Activated naive CD4-positive, alpha-beta T cell treated with anti-CD3 and anti-CD28 coated beads, Interleukin-2, amount 50 U/mL, for 72 hours (primary cell): ENCODE measurements around the gene CDX1. TPM values are rescaled to one million over a fixed set of nuclear protein-coding genes. Genes with fewer than 3 reads are reported as not detected.

Source experiments
- ATAC-seq, 2 donors: fragments of 150-1000 bp; cut with Tn5 transposase; 2 replicates each; pipeline ENCODE4 v1.10.0; 2021; ENCODE audit warnings: mild to moderate bottlenecking in 2 of 2, moderate library complexity in 2 of 2
- DNase-seq, 2 donors: peaks; one replicate each; pipeline ENCODE4 v3.0.0; 2021 to 2022; ENCODE audit warnings: low spot score in 2 of 2
- H3K27ac Mint-ChIP-seq, 2 donors: one replicate each; pipeline ENCODE4 v1.8.0; 2022; ENCODE audit warnings: mild to moderate bottlenecking in 2 of 2, mixed read lengths in 2 of 2
- H3K36me3 Mint-ChIP-seq, 2 donors: one replicate each; pipeline ENCODE4 v1.8.0; 2022; ENCODE audit warnings: mixed read lengths in 2 of 2
- H3K9me3 Mint-ChIP-seq, 2 donors: one replicate each; pipeline ENCODE4 v1.8.0; 2022; ENCODE audit warnings: mixed read lengths in 2 of 2
- total RNA-seq, 2 donors: library from RNA; stranded (reverse); gene quantifications; one replicate each; pipeline ENCODE4 v1.2.3, GENCODE V29; 2022

The CDX1 gene
- total RNA-seq, 2 donors from 2014 or later, result not detected

DNA sequence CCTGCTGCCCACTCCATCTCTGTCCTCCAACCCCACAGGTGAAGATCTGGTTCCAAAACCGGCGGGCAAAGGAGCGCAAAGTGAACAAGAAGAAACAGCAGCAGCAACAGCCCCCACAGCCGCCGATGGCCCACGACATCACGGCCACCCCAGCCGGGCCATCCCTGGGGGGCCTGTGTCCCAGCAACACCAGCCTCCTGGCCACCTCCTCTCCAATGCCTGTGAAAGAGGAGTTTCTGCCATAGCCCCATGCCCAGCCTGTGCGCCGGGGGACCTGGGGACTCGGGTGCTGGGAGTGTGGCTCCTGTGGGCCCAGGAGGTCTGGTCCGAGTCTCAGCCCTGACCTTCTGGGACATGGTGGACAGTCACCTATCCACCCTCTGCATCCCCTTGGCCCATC lies 16.9 kb downstream of the CDX1 start:
- no peaks in the 10 kb centered on the region for H3K9me3 Mint-ChIP-seq
- ATAC-seq (no peak), DNase-seq (no peak)
- H3K36me3 Mint-ChIP-seq, result no peaks in the 10 kb centered on the region
- H3K27ac Mint-ChIP-seq, result no peak overlapping the region

DNA sequence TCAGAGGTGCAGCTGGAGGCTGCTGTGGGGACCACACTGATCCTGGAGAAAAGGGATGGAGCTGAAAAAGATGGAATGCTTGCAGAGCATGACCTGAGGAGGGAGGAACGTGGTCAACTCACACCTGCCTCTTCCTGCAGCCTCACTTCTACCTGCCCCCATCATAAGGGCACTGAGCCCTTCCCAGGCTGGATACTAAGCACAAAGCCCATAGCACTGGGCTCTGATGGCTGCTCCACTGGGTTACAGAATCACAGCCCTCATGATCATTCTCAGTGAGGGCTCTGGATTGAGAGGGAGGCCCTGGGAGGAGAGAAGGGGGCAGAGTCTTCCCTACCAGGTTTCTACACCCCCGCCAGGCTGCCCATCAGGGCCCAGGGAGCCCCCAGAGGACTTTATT lies 17.4 kb downstream of the CDX1 start:
- no peaks in the 10 kb centered on the region for H3K9me3 Mint-ChIP-seq
- H3K36me3 Mint-ChIP-seq, result no peaks in the 10 kb centered on the region
- ATAC-seq, result no peak
- no peak overlapping the region for H3K27ac Mint-ChIP-seq
- DNase-seq, result no peak

- DNase-seq, result no peak
- no peaks in the 10 kb centered on the region for H3K36me3 Mint-ChIP-seq
These were observed 18.7 kb downstream of the CDX1 start for GRCh38 chr5:150184990-150185912.

DNA sequence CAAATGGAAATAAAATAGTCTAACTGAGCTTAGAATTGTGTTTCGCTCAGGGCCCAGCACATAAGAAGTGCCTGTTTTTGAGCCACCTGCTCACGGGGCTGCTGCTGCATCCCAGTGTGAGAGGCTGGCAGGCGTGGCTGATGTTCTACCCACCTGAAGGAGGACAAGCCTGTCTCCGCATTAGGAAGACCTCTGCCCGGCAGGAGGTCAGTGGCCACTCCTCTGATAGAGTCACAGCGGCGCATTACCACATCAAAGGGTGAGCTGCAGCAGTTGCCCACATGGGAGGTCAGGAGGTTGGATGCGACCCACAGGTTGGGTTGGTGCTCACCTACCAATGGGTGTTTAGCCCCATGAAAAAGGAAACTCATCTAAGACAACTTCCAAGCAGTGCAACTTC lies 19.6 kb downstream of the CDX1 start:
- DNase-seq, result no peak
- Mint-ChIP-seq H3K9me3 (no peaks in the 10 kb centered on the region), H3K36me3 (no peaks in the 10 kb centered on the region), H3K27ac (no peak overlapping the region)
- ATAC-seq, result no peak

More at GRCh38 chr5:150184990-150185912, 18.7 kb downstream of the CDX1 start:
- Mint-ChIP-seq H3K9me3 (no peaks in the 10 kb centered on the region), H3K27ac (no peak overlapping the region)
- no peak for ATAC-seq

GRCh38 chr5:150186897-150187296 lies 20.3 kb downstream of the CDX1 start:
- Mint-ChIP-seq H3K9me3 (no peaks in the 10 kb centered on the region), H3K27ac (no peak overlapping the region), H3K36me3 (no peaks in the 10 kb centered on the region)
- ATAC-seq (no peak), DNase-seq (no peak)

DNA sequence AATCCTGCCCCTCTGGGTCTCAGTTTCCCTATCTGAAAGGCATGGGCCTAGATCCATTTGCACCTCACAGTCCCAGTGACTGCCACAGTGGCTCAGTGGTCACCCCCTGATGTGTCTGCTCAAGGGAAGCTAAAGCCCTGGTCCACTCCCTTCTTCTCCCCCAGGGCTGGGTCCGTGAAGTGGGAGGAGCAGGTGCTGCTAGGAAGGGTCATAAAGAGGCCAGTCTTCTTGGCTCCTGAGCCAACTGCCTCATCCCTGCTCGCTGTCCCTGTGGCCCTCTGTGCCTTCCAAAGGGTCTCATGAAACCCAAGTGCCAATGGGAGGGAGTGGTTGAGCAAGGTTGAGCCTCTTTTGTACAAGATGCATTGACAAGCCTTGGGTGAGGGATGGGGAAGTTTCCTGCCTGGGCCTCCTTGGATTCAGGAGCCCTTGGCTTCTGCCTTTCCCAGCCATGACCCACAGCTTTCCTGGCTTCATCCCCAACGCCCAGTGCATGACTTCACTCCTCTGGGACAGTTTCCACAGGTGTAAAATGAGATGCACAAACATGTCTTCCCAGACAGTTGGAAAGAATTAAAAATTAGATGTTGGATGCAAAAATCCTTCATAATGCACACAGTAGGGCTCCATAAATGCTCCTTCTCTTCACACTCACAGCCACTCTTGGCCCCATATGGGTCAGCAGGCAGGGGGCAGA lies 21.7 kb downstream of the CDX1 start:
- no peaks in the 10 kb centered on the region for H3K36me3 Mint-ChIP-seq
- H3K27ac Mint-ChIP-seq, result no peak overlapping the region
- ATAC-seq (no peak), DNase-seq (no peak)
- H3K9me3 Mint-ChIP-seq, result no peaks in the 10 kb centered on the region

GRCh38 chr5:150189326-150189725 lies 22.7 kb downstream of the CDX1 start:
- no peaks in the 10 kb centered on the region for H3K36me3 Mint-ChIP-seq
- H3K9me3 Mint-ChIP-seq, result no peaks in the 10 kb centered on the region
- H3K27ac Mint-ChIP-seq, result no peak overlapping the region
- DNase-seq (no peak), ATAC-seq (no peak)

DNA sequence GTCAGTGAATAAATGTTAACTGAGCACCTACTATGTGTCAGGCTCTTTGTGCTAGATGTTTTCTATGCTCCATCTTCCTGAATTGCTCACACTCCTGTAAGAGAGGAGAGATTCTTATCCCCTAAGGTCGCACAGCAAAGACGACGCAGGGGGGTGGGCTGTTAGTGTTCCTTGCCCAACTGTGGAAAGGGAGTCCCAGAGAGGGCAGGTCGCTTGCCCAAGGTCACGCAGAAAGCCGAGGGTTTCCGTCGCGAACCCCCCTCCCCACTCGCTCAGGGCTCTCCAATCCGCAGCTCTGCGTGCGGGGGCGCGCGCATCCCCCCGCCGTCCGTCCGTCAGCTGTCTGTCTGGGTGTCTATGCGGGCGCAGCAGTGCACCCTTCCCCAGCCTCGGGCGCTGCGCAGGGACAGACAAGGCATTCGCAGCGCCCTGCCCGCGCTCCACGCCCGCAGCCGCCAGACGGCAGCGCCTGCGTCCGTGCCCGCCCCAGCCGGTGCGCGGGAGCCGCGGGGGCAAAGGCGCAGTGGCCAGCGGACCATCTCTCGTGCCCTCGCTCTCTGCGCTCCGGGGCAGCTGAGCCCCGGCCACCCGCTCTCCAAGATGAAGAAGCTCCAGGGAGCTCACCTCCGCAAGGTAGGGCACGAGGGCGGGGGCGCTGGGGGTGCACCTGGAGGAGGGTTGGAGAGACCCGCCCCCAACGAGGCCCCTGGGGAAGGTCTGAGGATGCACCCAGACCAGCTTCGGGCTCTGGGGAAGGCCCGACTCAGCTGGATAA lies 23.3 kb downstream of the CDX1 start, which contains the start of gene SLC6A7:
SLC6A7 (plus strand) TSS at position 335 of the 775 bp plus-strand sequence; CDS start at position 601, 266 bp downstream.
- DNase-seq (no peak), ATAC-seq (no peak)
- Mint-ChIP-seq H3K9me3 (no peaks in the 10 kb centered on the region), H3K27ac (no peak within 1 kb of the TSS), H3K36me3 (no peaks in the 10 kb centered on the region)

DNA sequence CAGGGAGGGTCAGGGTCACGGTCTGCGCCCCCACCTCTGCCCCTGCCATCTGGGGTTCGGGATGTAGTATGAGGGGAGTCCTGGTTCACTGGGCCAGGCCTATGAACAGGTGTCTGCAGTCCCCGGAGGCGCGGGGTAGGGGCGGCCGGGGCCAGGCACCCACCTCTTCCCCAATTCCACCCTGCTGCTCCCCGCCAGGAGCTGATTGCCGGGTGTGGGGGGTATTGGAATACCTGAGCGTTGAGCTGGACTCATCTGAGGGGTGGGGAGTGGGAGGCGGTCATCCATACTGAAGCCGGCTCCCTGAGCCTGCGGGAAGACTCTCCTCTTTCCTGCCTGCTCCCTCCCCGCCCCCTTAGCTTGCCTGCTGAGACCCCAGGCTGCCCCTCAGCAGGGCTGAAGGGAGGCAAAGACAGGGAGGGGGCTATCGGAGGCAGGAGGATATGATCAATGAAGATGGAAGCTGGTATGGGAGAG lies 24.0 kb downstream of the CDX1 start:
- Mint-ChIP-seq H3K9me3 (no peaks in the 10 kb centered on the region), H3K27ac (no peak overlapping the region), H3K36me3 (no peaks in the 10 kb centered on the region)
- no peak for DNase-seq
- no peak for ATAC-seq

- Mint-ChIP-seq H3K9me3 (no peaks in the 10 kb centered on the region), H3K27ac (no peak overlapping the region), H3K36me3 (no peaks in the 10 kb centered on the region)
- DNase-seq (no peak), ATAC-seq (no peak)
These were observed 24.4 kb downstream of the CDX1 start for GRCh38 chr5:150190987-150191386.

- Mint-ChIP-seq H3K9me3 (no peaks in the 10 kb centered on the region), H3K36me3 (no peaks in the 10 kb centered on the region), H3K27ac (no peak overlapping the region)
- DNase-seq, result no peak
- ATAC-seq, result no peak
These were observed 25.9 kb downstream of the CDX1 start for GRCh38 chr5:150192462-150192861.

DNA sequence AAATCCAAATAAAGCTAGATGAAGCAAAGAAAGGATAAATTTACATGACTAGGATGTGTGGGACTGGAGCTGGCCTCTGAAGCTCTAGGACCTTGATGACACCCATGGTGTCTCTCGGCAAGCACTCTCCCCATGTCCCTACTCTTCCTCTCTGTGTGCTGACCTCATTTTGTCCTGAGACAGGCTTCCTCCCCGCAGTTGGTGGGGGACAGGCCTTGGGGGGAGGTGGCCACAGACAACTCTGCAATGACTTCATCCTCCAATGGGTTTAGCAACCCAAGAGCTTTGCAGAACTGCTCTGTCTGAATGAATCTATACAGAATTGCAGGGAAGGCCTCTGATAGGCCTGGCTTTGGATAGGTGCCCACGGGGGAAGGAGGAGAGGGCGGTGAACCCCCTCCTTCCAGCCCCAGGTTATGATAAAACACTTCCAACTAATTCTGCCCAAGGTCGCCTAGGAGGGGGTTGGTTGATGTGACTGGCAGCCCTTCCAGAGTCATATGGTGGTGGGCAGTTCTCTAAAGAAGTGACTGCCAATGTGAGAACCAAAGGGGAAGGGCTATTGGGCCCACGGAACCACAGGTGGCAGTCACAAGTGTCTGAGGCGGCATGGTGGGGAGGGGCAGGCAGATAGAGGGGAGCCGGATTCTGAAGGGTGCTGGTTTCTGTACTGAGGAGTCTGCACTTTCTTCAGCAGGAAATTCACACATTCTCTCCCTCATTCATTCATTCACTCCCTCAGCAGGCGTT lies 29.3 kb downstream of the CDX1 start:
- no peak for ATAC-seq
- DNase-seq, result no peak
- Mint-ChIP-seq H3K36me3 (no peaks in the 10 kb centered on the region), H3K9me3 (no peaks in the 10 kb centered on the region), H3K27ac (no peak overlapping the region)

DNA sequence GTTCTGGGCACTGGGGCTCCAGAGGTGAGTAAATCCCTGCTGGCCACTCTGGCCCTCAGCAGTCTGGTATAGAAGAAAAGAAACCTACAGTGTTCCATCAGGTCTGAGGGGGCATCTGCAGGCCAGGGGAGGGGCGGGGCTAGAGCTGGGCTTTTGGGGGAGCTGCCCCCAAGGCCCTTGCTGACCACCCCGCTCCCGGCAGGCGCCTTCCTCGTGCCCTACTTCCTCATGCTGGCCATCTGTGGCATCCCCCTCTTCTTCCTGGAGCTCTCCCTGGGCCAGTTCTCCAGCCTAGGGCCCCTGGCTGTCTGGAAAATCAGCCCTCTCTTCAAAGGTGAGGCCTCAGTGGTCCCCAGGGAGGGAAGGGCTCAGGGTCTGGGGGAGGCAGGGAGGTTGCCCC lies 29.9 kb downstream of the CDX1 start:
- no peak overlapping the region for H3K27ac Mint-ChIP-seq
- H3K9me3 Mint-ChIP-seq, result no peaks in the 10 kb centered on the region
- DNase-seq, result no peak
- H3K36me3 Mint-ChIP-seq, result no peaks in the 10 kb centered on the region
- no peak for ATAC-seq

DNA sequence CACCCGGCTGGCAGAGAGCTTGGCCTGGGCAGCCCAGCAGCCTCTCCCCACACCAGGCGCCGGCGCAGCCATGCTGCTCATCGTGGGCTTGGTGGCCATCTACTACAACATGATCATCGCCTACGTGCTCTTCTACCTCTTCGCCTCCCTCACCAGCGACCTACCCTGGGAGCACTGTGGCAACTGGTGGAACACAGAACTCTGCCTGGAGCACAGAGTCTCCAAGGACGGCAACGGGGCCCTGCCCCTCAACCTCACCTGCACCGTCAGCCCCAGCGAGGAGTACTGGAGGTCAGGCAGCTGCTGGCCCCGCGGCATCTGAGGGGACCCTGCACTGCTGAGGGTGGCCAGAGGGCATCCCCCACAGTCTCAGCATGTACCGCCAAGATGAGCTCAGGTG lies 30.4 kb downstream of the CDX1 start:
- H3K36me3 Mint-ChIP-seq, result no peaks in the 10 kb centered on the region
- DNase-seq (no peak), ATAC-seq (no peak)
- no peak overlapping the region for H3K27ac Mint-ChIP-seq
- H3K9me3 Mint-ChIP-seq, result no peaks in the 10 kb centered on the region

- no peak for ATAC-seq
- H3K36me3 Mint-ChIP-seq, result no peaks in the 10 kb centered on the region
- H3K27ac Mint-ChIP-seq, result no peak overlapping the region
- DNase-seq, result no peak
- H3K9me3 Mint-ChIP-seq, result no peaks in the 10 kb centered on the region
These were observed 30.9 kb downstream of the CDX1 start for GRCh38 chr5:150197476-150197875.

GRCh38 chr5:150202501-150202900 lies 35.9 kb downstream of the CDX1 start:
- no peak for ATAC-seq
- Mint-ChIP-seq H3K36me3 (no peaks in the 10 kb centered on the region), H3K9me3 (no peaks in the 10 kb centered on the region), H3K27ac (no peak overlapping the region)
- no peak for DNase-seq
